WTC11 (cell line): ENCODE data around the gene SLC9C1. TPM values are rescaled to one million over a fixed set of nuclear protein-coding genes. Genes with fewer than 3 reads are reported as not detected.

Experiments
- ATAC-seq: fragments of 200-7000 bp; cut with Tn5 transposase; 2 replicates; pipeline ENCODE4 v1.10.0; 2021; ENCODE audit warnings: mild to moderate bottlenecking, moderate library complexity
- CTCF ChIA-PET: fragments of 300-600 bp; sonication (Branson Sonifier 250); formaldehyde crosslinking; loops from one replicate; lab custom pipeline; 2021; ENCODE audit warnings: antibody characterized with exemption; lab: Charles Lee
- POLR2A ChIA-PET: fragments of 350-600 bp; sonication (Branson Sonifier 250); formaldehyde crosslinking; loops from one replicate; lab custom pipeline; 2021; ENCODE audit warnings: antibody characterized with exemption; lab: Charles Lee
- DNase-seq: peaks from one replicate; pipeline ENCODE4 v3.0.0; 2021; ENCODE audit warnings: low spot score
- H3K27ac Mint-ChIP-seq: 2 replicates; pipeline ENCODE4 v1.8.0; 2021; ENCODE audit warnings: mixed read lengths
- H3K27me3 Mint-ChIP-seq: 2 replicates; pipeline ENCODE4 v1.8.0; 2021; ENCODE audit warnings: low read depth, mild to moderate bottlenecking, moderate library complexity, mixed read lengths
- H3K36me3 Mint-ChIP-seq: 2 replicates; pipeline ENCODE4 v1.8.0; 2021; ENCODE audit warnings: mixed read lengths
- H3K4me1 Mint-ChIP-seq: 2 replicates; pipeline ENCODE4 v1.8.0; 2022; ENCODE audit warnings: mixed read lengths
- H3K4me3 Mint-ChIP-seq: 2 replicates; pipeline ENCODE4 v1.8.0; 2021; ENCODE audit warnings: mild to moderate bottlenecking, moderate library complexity, mixed read lengths
- H3K9me3 Mint-ChIP-seq: 2 replicates; pipeline ENCODE4 v1.8.0; 2021; ENCODE audit warnings: mixed read lengths
- AFF4 ChIP-seq: sonication (generic); formaldehyde crosslinking; IDR thresholded peaks from 2 replicates; pipeline ENCODE4 v1.8.1; 2023; ENCODE audit warnings: mild to moderate bottlenecking, missing genetic modification reagents, borderline replicate concordance
- ATF6 ChIP-seq: sonication (generic); formaldehyde crosslinking; IDR thresholded peaks from 2 replicates; pipeline ENCODE4 v1.8.1; 2023; ENCODE audit warnings: mild to moderate bottlenecking, missing genetic modification reagents
- EMX1 ChIP-seq: fragments of 250-450 bp; sonication (Bioruptor Pico); IDR thresholded peaks from 2 replicates; pipeline ENCODE4 v1.8.0; 2021; ENCODE audit warnings: mild to moderate bottlenecking
- FOXK1 ChIP-seq: sonication (generic); formaldehyde crosslinking; IDR thresholded peaks from 2 replicates; pipeline ENCODE4 v1.8.0; 2022; ENCODE audit warnings: mild to moderate bottlenecking, moderate library complexity, missing genetic modification reagents
- GABPB1 ChIP-seq: sonication (generic); formaldehyde crosslinking; IDR thresholded peaks from 2 replicates; pipeline ENCODE4 v1.8.1; 2023; ENCODE audit warnings: mild to moderate bottlenecking, missing genetic modification reagents
- GRHL2 ChIP-seq: fragments of 250-450 bp; sonication (Bioruptor Pico); IDR thresholded peaks from 2 replicates; pipeline ENCODE4 v1.8.0; 2022; ENCODE audit warnings: mild to moderate bottlenecking, moderate library complexity; ENCODE audit not compliant: insufficient replicate concordance, severe bottlenecking
- HMGXB4 ChIP-seq: sonication (generic); formaldehyde crosslinking; IDR thresholded peaks from 2 replicates; pipeline ENCODE4 v1.8.1; 2023; ENCODE audit warnings: mild to moderate bottlenecking, moderate library complexity, missing genetic modification reagents
- IRF2 ChIP-seq: sonication (generic); formaldehyde crosslinking; IDR thresholded peaks from 2 replicates; pipeline ENCODE4 v1.8.0; 2022; ENCODE audit warnings: low read depth, missing genetic modification reagents, borderline replicate concordance
- MAX ChIP-seq: sonication (generic); formaldehyde crosslinking; IDR thresholded peaks from 2 replicates; pipeline ENCODE4 v1.8.0; 2022; ENCODE audit warnings: mild to moderate bottlenecking, missing genetic modification reagents
- MXD4 ChIP-seq: fragments of 250-450 bp; sonication (Bioruptor Pico); IDR thresholded peaks from 2 replicates; pipeline ENCODE4 v1.8.0; 2021; ENCODE audit warnings: mild to moderate bottlenecking, moderate library complexity, borderline replicate concordance
- NR2C2 ChIP-seq: sonication (generic); formaldehyde crosslinking; IDR thresholded peaks from 2 replicates; pipeline ENCODE4 v1.8.0; 2022; ENCODE audit warnings: mild to moderate bottlenecking, missing genetic modification reagents
- OVOL2 ChIP-seq: fragments of 250-450 bp; sonication (Bioruptor Pico); IDR thresholded peaks from 2 replicates; pipeline ENCODE4 v1.9.0; 2021; ENCODE audit warnings: mild to moderate bottlenecking, borderline replicate concordance
- SMAD3 ChIP-seq: sonication (generic); formaldehyde crosslinking; IDR thresholded peaks from 2 replicates; pipeline ENCODE4 v1.8.0; 2022; ENCODE audit warnings: missing genetic modification reagents, mild to moderate bottlenecking, borderline replicate concordance
- SOX15 ChIP-seq: fragments of 250-450 bp; sonication (Bioruptor Pico); IDR thresholded peaks from 2 replicates; pipeline ENCODE4 v1.9.0; 2021; ENCODE audit warnings: mild to moderate bottlenecking
- ZBTB21 ChIP-seq: sonication (generic); formaldehyde crosslinking; IDR thresholded peaks from 2 replicates; pipeline ENCODE4 v1.8.1; 2023; ENCODE audit warnings: mild to moderate bottlenecking, missing genetic modification reagents, borderline replicate concordance
- ZNF232 ChIP-seq: sonication (generic); formaldehyde crosslinking; IDR thresholded peaks from 2 replicates; pipeline ENCODE4 v1.8.0; 2022; ENCODE audit warnings: mild to moderate bottlenecking, missing genetic modification reagents
- ZNF425 ChIP-seq: fragments of 250-450 bp; sonication (Bioruptor Pico); conservative IDR thresholded peaks from 2 replicates; pipeline ENCODE4 v1.9.0; 2021; ENCODE audit warnings: mild to moderate bottlenecking
- ZSCAN18 ChIP-seq: fragments of 250-450 bp; sonication (Bioruptor Pico); IDR thresholded peaks from 2 replicates; pipeline ENCODE4 v2.1.2; 2022; ENCODE audit warnings: mild to moderate bottlenecking, moderate library complexity
- total RNA-seq: library from RNA; stranded (reverse); gene quantifications from 3 replicates; pipeline ENCODE4 v1.2.3, GENCODE V29; 2021
- TF ChIP-seq, protein P1 (sequence below): fragments of 200-600 bp; IDR thresholded peaks from 2 replicates; pipeline ENCODE4 v1.8.0; 2022; ENCODE audit warnings: antibody characterized with exemption
- TF ChIP-seq, protein P2 (sequence below): fragments of 250-450 bp; sonication (Bioruptor Pico); IDR thresholded peaks from 2 replicates; pipeline ENCODE4 v1.9.0; 2021; ENCODE audit warnings: mild to moderate bottlenecking

Gene SLC9C1
- total RNA-seq, 1 experiment from 2014 or later: 3.5 TPM

- TF ChIP-seq FOXK1 (peak; percentile 40; the same call in 1 of the 2 replicates), MXD4 (CRISPR knock-in tag) (no peak), ZBTB21 (CRISPR knock-in tag) (no peak), HMGXB4 (CRISPR knock-in tag) (0 out of 2 replicates have a peak, but pooled peaks have one; percentile 44), ZNF232 (CRISPR knock-in tag) (no peak), OVOL2 (CRISPR knock-in tag) (no peak), AFF4 (peak; percentile 4; the same call in 1 of the 2 replicates), NR2C2 (CRISPR knock-in tag) (no peak), GABPB1 (CRISPR knock-in tag) (no peak), GRHL2 (CRISPR knock-in tag) (no peak), MAX (CRISPR knock-in tag) (peak; percentile 38; the same call in 1 of the 2 replicates)
- TF ChIP-seq, protein P1, sequence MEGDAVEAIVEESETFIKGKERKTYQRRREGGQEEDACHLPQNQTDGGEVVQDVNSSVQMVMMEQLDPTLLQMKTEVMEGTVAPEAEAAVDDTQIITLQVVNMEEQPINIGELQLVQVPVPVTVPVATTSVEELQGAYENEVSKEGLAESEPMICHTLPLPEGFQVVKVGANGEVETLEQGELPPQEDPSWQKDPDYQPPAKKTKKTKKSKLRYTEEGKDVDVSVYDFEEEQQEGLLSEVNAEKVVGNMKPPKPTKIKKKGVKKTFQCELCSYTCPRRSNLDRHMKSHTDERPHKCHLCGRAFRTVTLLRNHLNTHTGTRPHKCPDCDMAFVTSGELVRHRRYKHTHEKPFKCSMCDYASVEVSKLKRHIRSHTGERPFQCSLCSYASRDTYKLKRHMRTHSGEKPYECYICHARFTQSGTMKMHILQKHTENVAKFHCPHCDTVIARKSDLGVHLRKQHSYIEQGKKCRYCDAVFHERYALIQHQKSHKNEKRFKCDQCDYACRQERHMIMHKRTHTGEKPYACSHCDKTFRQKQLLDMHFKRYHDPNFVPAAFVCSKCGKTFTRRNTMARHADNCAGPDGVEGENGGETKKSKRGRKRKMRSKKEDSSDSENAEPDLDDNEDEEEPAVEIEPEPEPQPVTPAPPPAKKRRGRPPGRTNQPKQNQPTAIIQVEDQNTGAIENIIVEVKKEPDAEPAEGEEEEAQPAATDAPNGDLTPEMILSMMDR: no peak
- TF ChIP-seq, protein P2, sequence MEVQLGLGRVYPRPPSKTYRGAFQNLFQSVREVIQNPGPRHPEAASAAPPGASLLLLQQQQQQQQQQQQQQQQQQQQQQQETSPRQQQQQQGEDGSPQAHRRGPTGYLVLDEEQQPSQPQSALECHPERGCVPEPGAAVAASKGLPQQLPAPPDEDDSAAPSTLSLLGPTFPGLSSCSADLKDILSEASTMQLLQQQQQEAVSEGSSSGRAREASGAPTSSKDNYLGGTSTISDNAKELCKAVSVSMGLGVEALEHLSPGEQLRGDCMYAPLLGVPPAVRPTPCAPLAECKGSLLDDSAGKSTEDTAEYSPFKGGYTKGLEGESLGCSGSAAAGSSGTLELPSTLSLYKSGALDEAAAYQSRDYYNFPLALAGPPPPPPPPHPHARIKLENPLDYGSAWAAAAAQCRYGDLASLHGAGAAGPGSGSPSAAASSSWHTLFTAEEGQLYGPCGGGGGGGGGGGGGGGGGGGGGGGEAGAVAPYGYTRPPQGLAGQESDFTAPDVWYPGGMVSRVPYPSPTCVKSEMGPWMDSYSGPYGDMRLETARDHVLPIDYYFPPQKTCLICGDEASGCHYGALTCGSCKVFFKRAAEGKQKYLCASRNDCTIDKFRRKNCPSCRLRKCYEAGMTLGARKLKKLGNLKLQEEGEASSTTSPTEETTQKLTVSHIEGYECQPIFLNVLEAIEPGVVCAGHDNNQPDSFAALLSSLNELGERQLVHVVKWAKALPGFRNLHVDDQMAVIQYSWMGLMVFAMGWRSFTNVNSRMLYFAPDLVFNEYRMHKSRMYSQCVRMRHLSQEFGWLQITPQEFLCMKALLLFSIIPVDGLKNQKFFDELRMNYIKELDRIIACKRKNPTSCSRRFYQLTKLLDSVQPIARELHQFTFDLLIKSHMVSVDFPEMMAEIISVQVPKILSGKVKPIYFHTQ (CRISPR knock-in tag): no peak
These were observed 39.0 kb upstream of the SLC9C1 start, which contains the start of gene CD200 (continued) for GRCh38 chr3:112333002-112333380.

- ChIA-PET POLR2A (interaction anchor here (0.7 to 2.7 kb wide), 3 partner anchors 38 to 84 kb away, joined by 4 to 8 read pairs (median 5); partner anchors contain the start of gene SLC9C1), CTCF (interaction anchor here (0.7 to 2.5 kb wide), 3 partner anchors 10 to 207 kb away, joined by 3 to 5 read pairs (median 4); no protein-coding TSS in a partner anchor)
- no peaks in the 10 kb centered on the region for H3K27me3 Mint-ChIP-seq
- peaks cover 38% of the 10 kb centered on the region for H3K4me1 Mint-ChIP-seq
- H3K4me3 Mint-ChIP-seq: peak overlapping the region; percentile 88
- no peaks in the 10 kb centered on the region for H3K9me3 Mint-ChIP-seq
- DNase-seq: no peak
- peaks cover 9% of the 10 kb centered on the region for H3K36me3 Mint-ChIP-seq
- ATAC-seq: no peak
- peak overlapping the region; percentile 55 for H3K27ac Mint-ChIP-seq
- TF ChIP-seq ZNF425 (CRISPR knock-in tag): no peak
- TF ChIP-seq SOX15 (CRISPR knock-in tag): no peak
- no peak for TF ChIP-seq MXD4 (CRISPR knock-in tag)
- TF ChIP-seq ZSCAN18 (CRISPR knock-in tag): no peak
- no peak for TF ChIP-seq EMX1
- TF ChIP-seq IRF2 (CRISPR knock-in tag): no peak
- no peak for TF ChIP-seq ATF6 (CRISPR knock-in tag)
- no peak for TF ChIP-seq SMAD3
These were observed 37.8 kb upstream of the SLC9C1 start for GRCh38 chr3:112331851-112332250.
